Caco-2 (cell line): Measurements from ENCODE around the gene ACSS1. TPM values are rescaled to one million over a fixed set of nuclear protein-coding genes. Genes with fewer than 3 reads are reported as not detected.

Experiments
- BruUV-seq: library from RNA; stranded (reverse); fragments of 400-500 nt; replicated peaks from 2 replicates; lab custom pipeline; 2021; lab: Mats Ljungman, UMichigan
- CTCF ChIA-PET: fragments of 300-600 bp; sonication (Branson Sonifier 250); formaldehyde crosslinking; loops from one replicate; lab custom pipeline; 2022; ENCODE audit warnings: antibody characterized with exemption; lab: Charles Lee
- POLR2A ChIA-PET: fragments of 300-600 bp; sonication (Branson Sonifier 250); formaldehyde crosslinking; loops from one replicate; lab custom pipeline; 2022; ENCODE audit warnings: antibody characterized with exemption; lab: Charles Lee
- DNase-seq, 2 experiments: peaks; one replicate each; pipeline versions ENCODE4 v3.0.0 to v3.0.0-alpha.2; 2020 to 2022
- H3K27me3 ChIP-seq: replicated peaks from 2 replicates; pipeline ENCODE4 v1.6.0; 2011; ENCODE audit warnings: low read length; ENCODE audit not compliant: control insufficient read depth, insufficient read depth
- H3K36me3 ChIP-seq: 2 replicates; pipeline ENCODE4 v1.5.1; 2011; ENCODE audit warnings: low read length; ENCODE audit not compliant: control insufficient read depth, insufficient read depth
- H3K4me1 ChIP-seq: fragments of 250-450 bp; sonication (Bioruptor Pico); 2 replicates; pipeline ENCODE4 v1.5.1; 2020; ENCODE audit warnings: mild to moderate bottlenecking
- H3K4me3 ChIP-seq: 2 replicates; pipeline ENCODE4 v1.5.1; 2011; ENCODE audit warnings: low read depth, mild to moderate bottlenecking, control low read depth, low read length
- H3K9me3 ChIP-seq: fragments of 250-450 bp; sonication (Bioruptor Pico); 2 replicates; pipeline ENCODE4 v1.5.1; 2020; ENCODE audit warnings: mild to moderate bottlenecking, moderate library complexity
- H3K27ac Mint-ChIP-seq: one replicate; pipeline ENCODE4 v1.8.0; 2022; ENCODE audit warnings: mixed read lengths; ENCODE audit not compliant: unreplicated experiment
- H3K27me3 Mint-ChIP-seq: one replicate; pipeline ENCODE4 v1.8.0; 2022; ENCODE audit warnings: mixed read lengths; ENCODE audit not compliant: insufficient read depth, unreplicated experiment
- H3K36me3 Mint-ChIP-seq: one replicate; pipeline ENCODE4 v1.8.0; 2022; ENCODE audit warnings: mild to moderate bottlenecking, mixed read lengths; ENCODE audit not compliant: insufficient read depth, unreplicated experiment
- H3K4me1 Mint-ChIP-seq: one replicate; pipeline ENCODE4 v1.8.0; 2022; ENCODE audit warnings: low read depth, mixed read lengths; ENCODE audit not compliant: unreplicated experiment
- H3K4me3 Mint-ChIP-seq: one replicate; pipeline ENCODE4 v1.8.0; 2022; ENCODE audit warnings: mild to moderate bottlenecking, moderate library complexity, mixed read lengths; ENCODE audit not compliant: unreplicated experiment
- H3K9me3 Mint-ChIP-seq: one replicate; pipeline ENCODE4 v1.8.0; 2022; ENCODE audit warnings: mixed read lengths; ENCODE audit not compliant: unreplicated experiment
- CTCF ChIP-seq, 2 experiments: fragments of 200-600 bp in 1 of 2; IDR thresholded peaks; 1 replicate in 1 of 2; 2 replicates in 1 of 2; pipeline versions ENCODE4 v1.5.1 to v1.8.0; 2011 to 2022; ENCODE audit warnings: antibody characterized with exemption in 1 of 2, control low read depth in 1 of 2, inconsistent platforms in 1 of 2, low read depth in 1 of 2, low read length in 1 of 2, mild to moderate bottlenecking in 1 of 2, moderate library complexity in 1 of 2; ENCODE audit not compliant: insufficient read depth in 1 of 2, severe bottlenecking in 1 of 2, unreplicated experiment in 1 of 2
- intact Hi-C: fragments of 100-400 bp; cut with micrococcal nuclease; formaldehyde crosslinking; loops from one replicate; pipeline ENCODE4 v1.10.0; 2022; ENCODE audit not compliant: unreplicated experiment
- total RNA-seq: library from RNA; stranded (reverse); gene quantifications from 2 replicates; pipeline ENCODE4 v1.2.3, GENCODE V29; 2022

Gene ACSS1
- total RNA-seq, 1 experiment from 2014 or later: 113 TPM

GRCh38 chr20:24993337-24994185 is 64.4 kb downstream of the ACSS1 start:
- peaks cover 24% of the 10 kb centered on the region for H3K36me3 Mint-ChIP-seq
- H3K27ac Mint-ChIP-seq: peak overlapping the region; percentile 95
- H3K4me1 ChIP-seq: peaks cover 34% of the 10 kb centered on the region
- ChIA-PET CTCF (interaction anchor here (0.7 to 4.3 kb wide), 10 partner anchors 16 to 302 kb away, joined by 3 to 44 read pairs (median 4); partner anchors contain the start of genes ACSS1 and PYGB), POLR2A (interaction anchor here (0.6 to 1.0 kb wide), 3 partner anchors 38 to 72 kb away, joined by 3 read pairs; no protein-coding TSS in a partner anchor)
- TF ChIP-seq CTCF (IDR thresholded peaks at IDR 0.05; ENCODE audit: insufficient read depth in 1 of 2, low read depth in 1 of 2, low read length in 1 of 2, severe bottlenecking in 1 of 2, unreplicated experiment in 1 of 2): peak; percentile 5 to 19
- no peak for DNase-seq
- H3K9me3 Mint-ChIP-seq: no peaks in the 10 kb centered on the region
- H3K27me3 Mint-ChIP-seq: no peaks in the 10 kb centered on the region
- H3K4me3 ChIP-seq: peak overlapping the region; percentile 78
- intact Hi-C loops: loop anchor here (2.0 to 10.0 kb wide), 3 partner anchors 254 to 411 kb away; partner anchors contain the start of genes GINS1 and PYGB
- H3K4me3 Mint-ChIP-seq: peak overlapping the region; percentile 93
- H3K9me3 ChIP-seq: no peaks in the 10 kb centered on the region
- H3K36me3 ChIP-seq: no peaks in the 10 kb centered on the region
- H3K27me3 ChIP-seq: no peaks in the 10 kb centered on the region
- no TSS peak for BruUV-seq
- peaks cover 35% of the 10 kb centered on the region for H3K4me1 Mint-ChIP-seq

- Mint-ChIP-seq H3K27ac (peak within 1 kb of the TSS; percentile 95), H3K9me3 (no peaks in the 10 kb centered on the region), H3K36me3 (peaks cover 24% of the 10 kb centered on the region), H3K4me3 (peak within 1 kb of the TSS; percentile 93), H3K27me3 (no peaks in the 10 kb centered on the region), H3K4me1 (peaks cover 35% of the 10 kb centered on the region)
- DNase-seq: peak; percentile 92 to 96
- ChIA-PET CTCF (interaction anchor here (1.2 to 4.3 kb wide), 4 partner anchors 25 to 255 kb away, joined by 3 to 44 read pairs (median 4); partner anchors contain the start of gene PYGB), POLR2A (interaction anchor here (0.6 to 1.0 kb wide), 2 partner anchors 39 to 66 kb away, joined by 3 read pairs; no protein-coding TSS in a partner anchor)
- H3K27me3 ChIP-seq: no peaks in the 10 kb centered on the region
- TF ChIP-seq CTCF (IDR thresholded peaks at IDR 0.05; ENCODE audit: insufficient read depth in 1 of 2, low read depth in 1 of 2, low read length in 1 of 2, severe bottlenecking in 1 of 2, unreplicated experiment in 1 of 2): no peak
- H3K36me3 ChIP-seq: no peaks in the 10 kb centered on the region
- H3K4me1 ChIP-seq: peaks cover 34% of the 10 kb centered on the region
- intact Hi-C loops: loop anchor here (1.0 to 10.0 kb wide), 3 partner anchors 62 to 412 kb away; partner anchors contain the start of genes GINS1 and PYGB
- H3K4me3 ChIP-seq: peak within 1 kb of the TSS; percentile 78
- BruUV-seq: no TSS peak
- H3K9me3 ChIP-seq: no peaks in the 10 kb centered on the region
Observed at GRCh38 chr20:24992487-24993205, 65.3 kb downstream of the ACSS1 start, which contains the start of gene APMAP. Gene APMAP, minus strand, starts transcription at chr20:24992751. Its CDS starts 63 bp downstream, at chr20:24992688.
